ENCODE data around the gene C5orf63. TPM values are rescaled to one million over a fixed set of nuclear protein-coding genes. Genes with fewer than 3 reads are reported as not detected.

The C5orf63 gene
- total RNA-seq, 1 donor from 2014 or later, result 5.1 TPM

GRCh38 chr5:127014573-127014972 is 58.7 kb downstream of the C5orf63 start:
- Mint-ChIP-seq H3K27ac (no peak overlapping the region), H3K4me3 (no peak overlapping the region), H3K36me3 (no peaks in the 10 kb centered on the region), H3K4me1 (ENCODE audit: unreplicated experiment) (no peaks in the 10 kb centered on the region), H3K9me3 (no peaks in the 10 kb centered on the region), H3K27me3 (no peaks in the 10 kb centered on the region)
- no peak for TF ChIP-seq CTCF (conservative IDR thresholded peaks at IDR 0.05)
- no peak for DNase-seq (ENCODE audit: extremely low spot score, unreplicated experiment)

GRCh38 chr5:127013407-127013806 is 59.9 kb downstream of the C5orf63 start:
- H3K4me1 Mint-ChIP-seq (ENCODE audit: unreplicated experiment), result no peaks in the 10 kb centered on the region
- no peaks in the 10 kb centered on the region for H3K9me3 Mint-ChIP-seq
- no peaks in the 10 kb centered on the region for H3K27me3 Mint-ChIP-seq
- no peaks in the 10 kb centered on the region for H3K36me3 Mint-ChIP-seq
- no peak for TF ChIP-seq CTCF (conservative IDR thresholded peaks at IDR 0.05)
- H3K4me3 Mint-ChIP-seq, result no peak overlapping the region
- H3K27ac Mint-ChIP-seq, result no peak overlapping the region
- DNase-seq (ENCODE audit: extremely low spot score, unreplicated experiment), result no peak

- no peaks in the 10 kb centered on the region for H3K36me3 Mint-ChIP-seq
- no peaks in the 10 kb centered on the region for H3K27me3 Mint-ChIP-seq
- H3K9me3 Mint-ChIP-seq, result no peaks in the 10 kb centered on the region
- no peak overlapping the region for H3K27ac Mint-ChIP-seq
- no peaks in the 10 kb centered on the region for H3K4me1 Mint-ChIP-seq (ENCODE audit: unreplicated experiment)
- no peak for TF ChIP-seq CTCF (conservative IDR thresholded peaks at IDR 0.05)
- H3K4me3 Mint-ChIP-seq, result no peak overlapping the region
- DNase-seq (ENCODE audit: extremely low spot score, unreplicated experiment), result no peak
Measured at GRCh38 chr5:127012916-127013315, 60.4 kb downstream of the C5orf63 start.

- Mint-ChIP-seq H3K4me1 (ENCODE audit: unreplicated experiment) (no peaks in the 10 kb centered on the region), H3K27me3 (no peaks in the 10 kb centered on the region), H3K4me3 (no peak overlapping the region), H3K27ac (no peak overlapping the region), H3K9me3 (no peaks in the 10 kb centered on the region), H3K36me3 (no peaks in the 10 kb centered on the region)
- no peak for DNase-seq (ENCODE audit: extremely low spot score, unreplicated experiment)
- no peak for TF ChIP-seq CTCF (conservative IDR thresholded peaks at IDR 0.05)
Measured at GRCh38 chr5:127011961-127012644, 61.2 kb downstream of the C5orf63 start.

GRCh38 chr5:127011153-127011552 is 62.1 kb downstream of the C5orf63 start:
- Mint-ChIP-seq H3K4me1 (ENCODE audit: unreplicated experiment) (no peaks in the 10 kb centered on the region), H3K9me3 (no peaks in the 10 kb centered on the region), H3K27me3 (no peaks in the 10 kb centered on the region), H3K27ac (no peak overlapping the region), H3K36me3 (no peaks in the 10 kb centered on the region), H3K4me3 (no peak overlapping the region)
- DNase-seq (ENCODE audit: extremely low spot score, unreplicated experiment), result no peak
- no peak for TF ChIP-seq CTCF (conservative IDR thresholded peaks at IDR 0.05)

Measured in type B pancreatic cell (in vitro differentiated cells).